GM12891 (cell line): ENCODE measurements around the gene CNTN2.

Source experiments
- PAX5 ChIP-seq: IDR thresholded peaks from 2 replicates; pipeline ENCODE4 v1.6.1; 2011; ENCODE audit warnings: low read length, moderate library complexity, mild to moderate bottlenecking; ENCODE audit not compliant: insufficient read depth, severe bottlenecking
- POLR2A ChIP-seq: IDR thresholded peaks from 2 replicates; pipeline ENCODE4 v1.6.1; 2011; ENCODE audit warnings: low read depth, low read length, control low read depth
- POLR2AphosphoS5 ChIP-seq: IDR thresholded peaks from 2 replicates; pipeline ENCODE4 v1.6.1; 2011; ENCODE audit warnings: low read depth, low read length, control low read depth
- POU2F2 ChIP-seq: IDR thresholded peaks from 2 replicates; pipeline ENCODE4 v1.6.1; 2011; ENCODE audit warnings: low read depth, mild to moderate bottlenecking, control low read depth, low read length, moderate library complexity
- SPI1 ChIP-seq: IDR thresholded peaks from 2 replicates; pipeline ENCODE4 v1.6.1; 2011; ENCODE audit warnings: low read depth, low read length, control low read depth
- TAF1 ChIP-seq: IDR thresholded peaks from 2 replicates; pipeline ENCODE4 v1.6.1; 2011; ENCODE audit warnings: low read depth, low read length, control low read depth

DNA sequence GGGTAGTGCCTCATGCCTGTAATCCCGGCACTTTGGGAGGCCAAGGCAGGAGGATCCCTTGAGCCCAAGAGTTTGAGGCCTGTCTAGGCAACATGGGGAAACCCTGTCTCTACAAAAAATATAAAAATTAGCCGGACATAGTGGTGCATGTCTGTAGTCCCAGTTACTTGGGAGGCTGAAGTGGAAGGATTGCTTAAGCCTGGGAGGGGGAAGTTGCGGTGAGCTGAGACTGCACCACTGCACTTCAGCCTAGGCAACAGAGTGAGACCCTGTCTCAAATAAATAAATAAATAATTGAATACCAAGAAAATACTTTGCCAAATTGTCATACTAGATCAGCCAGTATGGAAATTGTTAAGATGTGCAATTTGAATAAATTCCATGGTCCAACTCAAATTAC is 84.6 kb downstream of the CNTN2 start:
- TF ChIP-seq TAF1 (no peak), POLR2AphosphoS5 (no peak), POLR2A (no peak), SPI1 (no peak), PAX5 (no peak), POU2F2 (no peak)
